GM12878 (cell line): ENCODE measurements around the gene ARHGEF26. TPM values are rescaled to one million over a fixed set of nuclear protein-coding genes. Genes with fewer than 3 reads are reported as not detected.

Experiments used
- ATAC-seq: fragments of 200-7000 bp; cut with Tn5 transposase; 3 replicates; pipeline ENCODE4 v1.9.1; 2020; ENCODE audit warnings: mild to moderate bottlenecking, moderate library complexity
- BruUV-seq: library from RNA; stranded (reverse); fragments of 400-500 nt; replicated peaks from 2 replicates; lab custom pipeline; 2021; lab: Mats Ljungman, UMichigan
- CTCF ChIA-PET: fragments of 300-600 bp; sonication (Branson Sonifier 250); formaldehyde crosslinking; extraction: SDS; loops from one replicate; lab custom pipeline; 2021; ENCODE audit warnings: inconsistent platforms; lab: Yijun Ruan, JAX
- POLR2A ChIA-PET: fragments of 350-600 bp; formaldehyde crosslinking; extraction: SDS; loops from one replicate; lab custom pipeline; 2021; ENCODE audit warnings: inconsistent platforms; lab: Charles Lee
- RAD21 ChIA-PET: fragments of 300-600 bp; sonication (Branson Sonifier 250); formaldehyde crosslinking; loops from one replicate; lab custom pipeline; 2023; ENCODE audit warnings: antibody characterized with exemption; ENCODE audit not compliant: unreplicated experiment; lab: Charles Lee
- SMC1A ChIA-PET: fragments of 300-600 bp; sonication (Branson Sonifier 250); formaldehyde crosslinking; loops from one replicate; lab custom pipeline; 2023; ENCODE audit not compliant: unreplicated experiment, uncharacterized antibody; lab: Charles Lee
- DNase-seq: peaks from one replicate; pipeline ENCODE4 v3.0.0-alpha.2; 2011; ENCODE audit warnings: low read depth, low spot score
- FAIRE-seq: peaks from 3 replicates; lab custom pipeline; 2011; peaks lifted over from hg19 to GRCh38; lab: Jason Lieb, UNC
- H2AFZ ChIP-seq: 2 replicates; pipeline ENCODE4 v1.6.0; 2011; ENCODE audit warnings: low read depth, low read length, control low read depth; ENCODE audit not compliant: control insufficient read depth
- H3K27ac ChIP-seq: 2 replicates; pipeline ENCODE4 v1.5.1; 2011; ENCODE audit warnings: control low read depth; ENCODE audit not compliant: control insufficient read depth, insufficient read depth
- H3K27me3 ChIP-seq, 2 experiments: replicated peaks in 1 of 2; 2 replicates each; pipeline versions ENCODE4 v1.6.0 to v1.6.1; 2011; ENCODE audit warnings: low read length in 1 of 2; ENCODE audit not compliant: control insufficient read depth in 2 of 2, insufficient read depth in 2 of 2
- H3K36me3 ChIP-seq, 2 experiments: 2 replicates each; pipeline ENCODE4 v1.5.1; 2011; ENCODE audit warnings: low read length in 1 of 2; ENCODE audit not compliant: control insufficient read depth in 2 of 2, insufficient read depth in 2 of 2
- H3K4me1 ChIP-seq: 2 replicates; pipeline ENCODE4 v1.6.1; 2011; ENCODE audit warnings: mild to moderate bottlenecking, low read length, moderate library complexity, mixed read lengths; ENCODE audit not compliant: control insufficient read depth, insufficient read depth
- H3K4me2 ChIP-seq: 2 replicates; pipeline ENCODE4 v1.6.0; 2011; ENCODE audit warnings: control low read depth; ENCODE audit not compliant: control insufficient read depth, insufficient read depth
- H3K4me3 ChIP-seq: fragments of 200-600 bp; sonication (generic); 2 replicates; pipeline ENCODE4 v1.5.1; 2016
- H3K79me2 ChIP-seq: 2 replicates; pipeline ENCODE4 v1.6.0; 2011; ENCODE audit warnings: low read length; ENCODE audit not compliant: control insufficient read depth, insufficient read depth
- H3K9ac ChIP-seq: 2 replicates; pipeline ENCODE4 v1.8.0; 2011; ENCODE audit warnings: low read length, control low read depth, mixed read lengths; ENCODE audit not compliant: control insufficient read depth, insufficient read depth
- H3K9me3 ChIP-seq: replicated peaks from 3 replicates; pipeline ENCODE4 v1.5.1; 2011; ENCODE audit warnings: mild to moderate bottlenecking, low read length; ENCODE audit not compliant: control insufficient read depth, insufficient read depth
- H4K20me1 ChIP-seq: 2 replicates; pipeline ENCODE4 v1.6.0; 2011; ENCODE audit not compliant: control insufficient read depth, insufficient read depth
- ASH2L ChIP-seq: fragments of 300-600, 200-600 bp; sonication (generic); IDR thresholded peaks from 2 replicates; pipeline ENCODE4 v1.6.1; 2017; ENCODE audit warnings: low read depth, mild to moderate bottlenecking, borderline replicate concordance
- BCL11A ChIP-seq: IDR thresholded peaks from 2 replicates; pipeline ENCODE4 v1.6.1; 2011; ENCODE audit warnings: low read depth, low read length
- BRCA1 ChIP-seq: IDR thresholded peaks from 2 replicates; pipeline ENCODE4 v1.6.1; 2011; ENCODE audit warnings: low read depth, low read length, improper control_type of control experiment
- CBX3 ChIP-seq: fragments of 200-600 bp; sonication (generic); IDR thresholded peaks from 2 replicates; pipeline ENCODE4 v1.6.1; 2016; ENCODE audit warnings: low read depth, borderline replicate concordance
- EGR1 ChIP-seq, 2 experiments: IDR thresholded peaks; 1 replicate in 1 of 2; 2 replicates in 1 of 2; pipeline ENCODE4 v1.6.1; 2011 to 2012; ENCODE audit warnings: low read depth in 2 of 2, low read length in 2 of 2, borderline replicate concordance in 1 of 2, mild to moderate bottlenecking in 1 of 2, moderate library complexity in 1 of 2
- FOXM1 ChIP-seq: IDR thresholded peaks from 2 replicates; pipeline ENCODE4 v1.6.1; 2012; ENCODE audit warnings: low read depth, mild to moderate bottlenecking, inconsistent platforms, low read length, moderate library complexity
- LARP7 ChIP-seq: fragments of 450-650 bp; IDR thresholded peaks from 2 replicates; pipeline ENCODE4 v1.6.1; 2017; ENCODE audit warnings: mild to moderate bottlenecking
- MTA2 ChIP-seq: fragments of 450-650 bp; IDR thresholded peaks from 2 replicates; pipeline ENCODE4 v1.6.1; 2016; ENCODE audit warnings: low read depth, mild to moderate bottlenecking, moderate library complexity
- NFYB ChIP-seq: IDR thresholded peaks from 2 replicates; pipeline ENCODE4 v1.6.1; 2011; ENCODE audit warnings: low read depth, mild to moderate bottlenecking, low read length, improper control_type of control experiment, moderate library complexity; ENCODE audit not compliant: insufficient read depth
- SMAD1 ChIP-seq: fragments of 450-650 bp; IDR thresholded peaks from 2 replicates; pipeline ENCODE4 v1.6.1; 2018; ENCODE audit warnings: mild to moderate bottlenecking, low read depth; ENCODE audit not compliant: partially characterized antibody
- SRF ChIP-seq, 2 experiments: IDR thresholded peaks; 2 replicates each; pipeline ENCODE4 v1.6.1; 2011; ENCODE audit warnings: low read depth in 2 of 2, low read length in 2 of 2, mild to moderate bottlenecking in 1 of 2, moderate library complexity in 1 of 2
- ZNF622 ChIP-seq: fragments of 450-650 bp; IDR thresholded peaks from 2 replicates; pipeline ENCODE4 v1.6.1; 2017; ENCODE audit warnings: mild to moderate bottlenecking, inconsistent platforms
- WGBS: methylation state at CpG from one replicate; pipeline ENCODE4 v1.1.6; 2016; ENCODE audit warnings: low lambda C conversion rate; ENCODE audit not compliant: insufficient replicate concordance, insufficient coverage; ENCODE audit errors: missing lambda C conversion rate; 5-methylcytosine and 5-hydroxymethylcytosine counted together
- in situ Hi-C: fragments of 300-500 bp; cut with MboI; formaldehyde crosslinking; loops from 9 replicates; pipeline ENCODE4 v1.14.3; 2018; ENCODE audit warnings: mixed read lengths
- intact Hi-C: fragments of 100-400 bp; cut with micrococcal nuclease; formaldehyde crosslinking; loops from one replicate; pipeline ENCODE4 v1.14.2; 2022; ENCODE audit not compliant: unreplicated experiment
- polyA plus RNA-seq, 11 experiments: library from polyadenylated mRNA; depleted of rRNA in 4 of 11; unstranded in 6 of 11; stranded (reverse) in 5 of 11; fragments of >200 nt; fragmentation: Nextera tagmentation in 4 of 11; fragmentation: Illumina TruSeq in 1 of 11; extraction: Ambion mirVana in 4 of 11; extraction: Trizol in 1 of 11; gene quantifications; 1 replicate in 1 of 11; 2 replicates in 10 of 11; pipeline versions ENCODE4 v1.2.1 to v1.2.3, GENCODE V29; 2011 to 2016; ENCODE audit warnings: inconsistent platforms in 2 of 11, missing spikeins in 2 of 11, low read depth in 1 of 11
- total RNA-seq, 4 experiments: library from RNA; depleted of rRNA in 3 of 4; stranded (reverse); fragments of >200 nt in 3 of 4; fragmentation: Illumina TruSeq in 1 of 4; extraction: Trizol in 1 of 4; gene quantifications; 2 replicates each; pipeline versions ENCODE4 v1.2.1 to v1.2.3, GENCODE V29; 2013 to 2021
- TF ChIP-seq, protein P1 (sequence below): IDR thresholded peaks from 2 replicates; pipeline ENCODE4 v1.6.1; 2012; ENCODE audit warnings: improper control_type of control experiment, low read depth, low read length; ENCODE audit not compliant: insufficient replicate concordance
- TF ChIP-seq, protein P2 (sequence below): IDR thresholded peaks from 2 replicates; pipeline ENCODE4 v1.6.1; 2011; ENCODE audit warnings: low read depth, low read length, improper control_type of control experiment, borderline replicate concordance

The ARHGEF26 gene
- total and polyA plus RNA-seq, 10 of the 15 experiments (the other 5 are each of a cell fraction or from before 2014, with no cell fraction given): 0.02 to 0.47 (median 0.05) TPM; not detected in 1

GRCh38 chr3:154152741-154153140 is 31.6 kb downstream of the ARHGEF26 start (continued):
- TF ChIP-seq, protein P1, sequence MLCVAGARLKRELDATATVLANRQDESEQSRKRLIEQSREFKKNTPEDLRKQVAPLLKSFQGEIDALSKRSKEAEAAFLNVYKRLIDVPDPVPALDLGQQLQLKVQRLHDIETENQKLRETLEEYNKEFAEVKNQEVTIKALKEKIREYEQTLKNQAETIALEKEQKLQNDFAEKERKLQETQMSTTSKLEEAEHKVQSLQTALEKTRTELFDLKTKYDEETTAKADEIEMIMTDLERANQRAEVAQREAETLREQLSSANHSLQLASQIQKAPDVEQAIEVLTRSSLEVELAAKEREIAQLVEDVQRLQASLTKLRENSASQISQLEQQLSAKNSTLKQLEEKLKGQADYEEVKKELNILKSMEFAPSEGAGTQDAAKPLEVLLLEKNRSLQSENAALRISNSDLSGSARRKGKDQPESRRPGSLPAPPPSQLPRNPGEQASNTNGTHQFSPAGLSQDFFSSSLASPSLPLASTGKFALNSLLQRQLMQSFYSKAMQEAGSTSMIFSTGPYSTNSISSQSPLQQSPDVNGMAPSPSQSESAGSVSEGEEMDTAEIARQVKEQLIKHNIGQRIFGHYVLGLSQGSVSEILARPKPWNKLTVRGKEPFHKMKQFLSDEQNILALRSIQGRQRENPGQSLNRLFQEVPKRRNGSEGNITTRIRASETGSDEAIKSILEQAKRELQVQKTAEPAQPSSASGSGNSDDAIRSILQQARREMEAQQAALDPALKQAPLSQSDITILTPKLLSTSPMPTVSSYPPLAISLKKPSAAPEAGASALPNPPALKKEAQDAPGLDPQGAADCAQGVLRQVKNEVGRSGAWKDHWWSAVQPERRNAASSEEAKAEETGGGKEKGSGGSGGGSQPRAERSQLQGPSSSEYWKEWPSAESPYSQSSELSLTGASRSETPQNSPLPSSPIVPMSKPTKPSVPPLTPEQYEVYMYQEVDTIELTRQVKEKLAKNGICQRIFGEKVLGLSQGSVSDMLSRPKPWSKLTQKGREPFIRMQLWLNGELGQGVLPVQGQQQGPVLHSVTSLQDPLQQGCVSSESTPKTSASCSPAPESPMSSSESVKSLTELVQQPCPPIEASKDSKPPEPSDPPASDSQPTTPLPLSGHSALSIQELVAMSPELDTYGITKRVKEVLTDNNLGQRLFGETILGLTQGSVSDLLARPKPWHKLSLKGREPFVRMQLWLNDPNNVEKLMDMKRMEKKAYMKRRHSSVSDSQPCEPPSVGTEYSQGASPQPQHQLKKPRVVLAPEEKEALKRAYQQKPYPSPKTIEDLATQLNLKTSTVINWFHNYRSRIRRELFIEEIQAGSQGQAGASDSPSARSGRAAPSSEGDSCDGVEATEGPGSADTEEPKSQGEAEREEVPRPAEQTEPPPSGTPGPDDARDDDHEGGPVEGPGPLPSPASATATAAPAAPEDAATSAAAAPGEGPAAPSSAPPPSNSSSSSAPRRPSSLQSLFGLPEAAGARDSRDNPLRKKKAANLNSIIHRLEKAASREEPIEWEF: no peak
- TF ChIP-seq MTA2 (no peak), SMAD1 (no peak)
- TF ChIP-seq, all 136 proteins: peak for 0

DNA sequence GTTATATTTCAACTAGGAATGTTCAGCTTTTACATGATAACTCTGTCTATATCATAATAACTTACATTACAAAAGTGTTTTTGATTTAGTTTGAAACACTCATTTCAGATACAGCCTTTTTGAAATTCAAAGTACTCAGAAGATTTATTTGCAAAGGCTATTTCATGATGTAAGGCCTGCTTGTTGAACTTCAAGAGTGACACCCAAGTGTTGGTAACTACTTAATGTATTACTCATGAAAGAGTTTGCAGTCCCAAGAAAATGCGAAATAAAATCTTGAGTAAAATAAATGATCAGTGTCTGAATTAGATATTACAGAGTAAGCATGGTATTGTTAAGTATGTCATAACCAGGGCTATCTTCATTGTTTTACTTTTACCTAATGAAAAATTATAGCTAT is 35.3 kb downstream of the ARHGEF26 start:
- Histone ChIP-seq H3K36me3 (no peaks in the 10 kb centered on the region), H3K27me3 (no peaks in the 10 kb centered on the region), H3K4me3 (no peak overlapping the region), H3K9ac (no peak overlapping the region), H2AFZ (no peak overlapping the region), H3K27ac (no peak overlapping the region), H4K20me1 (no peaks in the 10 kb centered on the region), H3K9me3 (no peaks in the 10 kb centered on the region), H3K4me1 (no peaks in the 10 kb centered on the region), H3K79me2 (no peaks in the 10 kb centered on the region), H3K4me2 (no peak overlapping the region)
- TF ChIP-seq, protein P2, sequence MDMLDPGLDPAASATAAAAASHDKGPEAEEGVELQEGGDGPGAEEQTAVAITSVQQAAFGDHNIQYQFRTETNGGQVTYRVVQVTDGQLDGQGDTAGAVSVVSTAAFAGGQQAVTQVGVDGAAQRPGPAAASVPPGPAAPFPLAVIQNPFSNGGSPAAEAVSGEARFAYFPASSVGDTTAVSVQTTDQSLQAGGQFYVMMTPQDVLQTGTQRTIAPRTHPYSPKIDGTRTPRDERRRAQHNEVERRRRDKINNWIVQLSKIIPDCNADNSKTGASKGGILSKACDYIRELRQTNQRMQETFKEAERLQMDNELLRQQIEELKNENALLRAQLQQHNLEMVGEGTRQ: no peak
- TF ChIP-seq SRF (IDR thresholded peaks at IDR 0.05; ENCODE audit: low read depth in 2 of 2, low read length in 2 of 2): no peak
- TF ChIP-seq BCL11A: no peak
- no peak for TF ChIP-seq CBX3
- TF ChIP-seq LARP7: no peak
- no peak for TF ChIP-seq NFYB
- TF ChIP-seq ZNF622: no peak
- no peak for TF ChIP-seq FOXM1
- no peak for TF ChIP-seq BRCA1
- TF ChIP-seq MTA2: no peak
- TF ChIP-seq ASH2L: no peak
- no peak for TF ChIP-seq EGR1 (IDR thresholded peaks at IDR 0.05; ENCODE audit: borderline replicate concordance in 1 of 2, low read depth in 2 of 2, low read length in 2 of 2)
- RAD21 ChIA-PET: no interaction called here
- no peak for FAIRE-seq
- intact Hi-C loops (no loop called here), in situ Hi-C loops (no loop called here)
- WGBS: 0% methylated on average over 1 of the region's 1 CpG
- no TSS peak for BruUV-seq
- no peak for DNase-seq
- ATAC-seq: no peak
- CTCF ChIA-PET: interaction anchor here (0.7 kb wide), 1 partner anchor 97 kb away, joined by 3 read pairs; no protein-coding TSS in a partner anchor
- SMC1A ChIA-PET: no interaction called here
- POLR2A ChIA-PET: no interaction called here
